Left ventricle myocardium inferior (tissue), 1 donor: Measurements from ENCODE around the gene BCL2L14. TPM values are rescaled to one million over a fixed set of nuclear protein-coding genes. Genes with fewer than 3 reads are reported as not detected.

Experiments
- DNase-seq: peaks from one replicate; pipeline ENCODE4 v3.0.0-alpha.2; 2020
- H3K27ac ChIP-seq: fragments of 200-600 bp; replicated peaks from 2 replicates; pipeline ENCODE4 v1.8.0; 2021
- H3K27me3 ChIP-seq: fragments of 200-600 bp; 2 replicates; pipeline ENCODE4 v1.8.0; 2021; ENCODE audit warnings: low read depth
- H3K36me3 ChIP-seq: fragments of 200-600 bp; 2 replicates; pipeline ENCODE4 v1.8.0; 2021
- H3K4me1 ChIP-seq: fragments of 200-600 bp; 2 replicates; pipeline ENCODE4 v1.8.0; 2021
- H3K4me3 ChIP-seq: fragments of 200-600 bp; 2 replicates; pipeline ENCODE4 v1.8.0; 2021; ENCODE audit warnings: mild to moderate bottlenecking, moderate library complexity
- H3K9me3 ChIP-seq: fragments of 200-600 bp; replicated peaks from 2 replicates; pipeline ENCODE4 v1.8.0; 2021
- CTCF ChIP-seq: fragments of 200-600 bp; IDR thresholded peaks from 2 replicates; pipeline ENCODE4 v1.8.0; 2021; ENCODE audit warnings: antibody characterized with exemption, mild to moderate bottlenecking, borderline replicate concordance
- intact Hi-C: fragments of 100-400 bp; cut with micrococcal nuclease; formaldehyde crosslinking; loops from one replicate; pipeline ENCODE4 v1.11.0; 2022
- total RNA-seq: library from RNA; stranded (reverse); fragmentation: NEBNext Ultra II Directional; extraction: Animal tissue kit (Norgen Biotek cat#: 25700); gene quantifications from one replicate; pipeline ENCODE4 v1.2.1, GENCODE V29; 2021
- donor health status: DM: no; HTN: yes; CAD: no; lungs with severe emphysema.

The BCL2L14 gene
- total RNA-seq, 1 donor from 2014 or later, result not detected

- DNase-seq, result no peak
- intact Hi-C loops, result no loop called here
- TF ChIP-seq CTCF, result no peak
- H3K36me3 ChIP-seq, result no peaks in the 10 kb centered on the region
- peaks cover 17% of the 10 kb centered on the region for H3K27me3 ChIP-seq
- H3K4me3 ChIP-seq, result no peak overlapping the region
- no peaks in the 10 kb centered on the region for H3K4me1 ChIP-seq
- no peaks in the 10 kb centered on the region for H3K9me3 ChIP-seq
- no peak overlapping the region for H3K27ac ChIP-seq
Observed at GRCh38 chr12:12047682-12048081, 23.1 kb upstream of the BCL2L14 start.

- DNase-seq, result no peak
- intact Hi-C loops, result no loop called here
- no peak for TF ChIP-seq CTCF
- H3K4me1 ChIP-seq, result no peaks in the 10 kb centered on the region
- H3K9me3 ChIP-seq, result no peaks in the 10 kb centered on the region
- H3K4me3 ChIP-seq, result no peak overlapping the region
- H3K27ac ChIP-seq, result no peak overlapping the region
- H3K27me3 ChIP-seq, result peaks cover 17% of the 10 kb centered on the region
- H3K36me3 ChIP-seq, result no peaks in the 10 kb centered on the region
Observed at GRCh38 chr12:12048266-12048665, 22.5 kb upstream of the BCL2L14 start.

- peaks cover 17% of the 10 kb centered on the region for H3K27me3 ChIP-seq
- H3K9me3 ChIP-seq, result no peaks in the 10 kb centered on the region
- H3K4me1 ChIP-seq, result no peaks in the 10 kb centered on the region
- H3K4me3 ChIP-seq, result no peak overlapping the region
- H3K27ac ChIP-seq, result no peak overlapping the region
- H3K36me3 ChIP-seq, result no peaks in the 10 kb centered on the region
- TF ChIP-seq CTCF, result no peak
- intact Hi-C loops, result no loop called here
- no peak for DNase-seq
Observed at GRCh38 chr12:12048714-12049113, 22.0 kb upstream of the BCL2L14 start.

- Histone ChIP-seq H3K36me3 (no peaks in the 10 kb centered on the region), H3K27ac (no peak overlapping the region), H3K27me3 (peaks cover 17% of the 10 kb centered on the region), H3K4me1 (no peaks in the 10 kb centered on the region), H3K4me3 (no peak overlapping the region), H3K9me3 (no peaks in the 10 kb centered on the region)
- intact Hi-C loops, result no loop called here
- no peak for TF ChIP-seq CTCF
- DNase-seq, result no peak
Observed at GRCh38 chr12:12051668-12052067, 19.1 kb upstream of the BCL2L14 start.

- H3K4me1 ChIP-seq, result no peaks in the 10 kb centered on the region
- no peak overlapping the region for H3K4me3 ChIP-seq
- H3K27ac ChIP-seq, result no peak overlapping the region
- no peak for TF ChIP-seq CTCF
- H3K36me3 ChIP-seq, result no peaks in the 10 kb centered on the region
- no peak for DNase-seq
- no peaks in the 10 kb centered on the region for H3K9me3 ChIP-seq
- peaks cover 2% of the 10 kb centered on the region for H3K27me3 ChIP-seq
- intact Hi-C loops, result no loop called here
Observed at GRCh38 chr12:12054993-12055392, 15.7 kb upstream of the BCL2L14 start.

GRCh38 chr12:12056951-12057350 lies 13.8 kb upstream of the BCL2L14 start:
- Histone ChIP-seq H3K27me3 (no peaks in the 10 kb centered on the region), H3K4me1 (no peaks in the 10 kb centered on the region), H3K9me3 (no peaks in the 10 kb centered on the region), H3K27ac (no peak overlapping the region), H3K36me3 (no peaks in the 10 kb centered on the region), H3K4me3 (no peak overlapping the region)
- no peak for DNase-seq
- intact Hi-C loops, result no loop called here
- no peak for TF ChIP-seq CTCF
